DMS 273 treated with DMSO at 0.1 percent for 48 hours (cell line): Measurements from ENCODE around the gene VTA1.
"Not testable (repeated sequence)": the region's sequence is repeated elsewhere in the genome, so short reads cannot be mapped to it uniquely, and the experiment has no call there.

Source experiments
- DNase-seq: peaks from one replicate; lab custom pipeline; 2025; lab: John Stamatoyannopoulos, UW

The VTA1 gene

GRCh38 chr6:142146828-142147662 is at the start of gene VTA1, which contains the start of gene NMBR:
VTA1 (plus strand) TSS chr6:142147263; CDS start chr6:142147288, 25 bp downstream.
NMBR (minus strand) TSS chr6:142147122; CDS start chr6:142088658, 58,464 bp downstream.
- peak; percentile 96 for DNase-seq

GRCh38 chr6:142104820-142105219 is 42.2 kb upstream of the VTA1 start:
- not testable (repeated sequence) for DNase-seq

DNA sequence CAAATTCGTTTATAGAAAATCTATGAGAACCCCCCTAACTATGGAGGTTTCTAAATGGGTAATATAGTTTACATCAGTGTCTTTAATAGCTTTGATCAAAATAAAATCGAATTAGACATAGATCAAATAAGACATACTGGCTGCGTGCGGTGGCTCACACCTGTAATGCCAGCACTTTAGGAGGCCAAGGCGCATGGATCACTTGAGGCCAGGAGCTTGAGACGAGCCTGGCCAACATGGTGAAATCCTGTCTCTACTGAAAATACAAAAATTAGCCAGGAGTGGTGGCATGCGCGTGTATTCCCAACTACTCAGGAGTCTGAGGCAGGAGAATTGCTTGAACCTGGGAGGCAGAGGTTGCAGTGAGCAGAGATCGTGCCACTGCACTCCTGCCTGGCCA is 36.2 kb upstream of the VTA1 start:
- DNase-seq, result not testable (repeated sequence)

GRCh38 chr6:142112451-142113061 is 34.5 kb upstream of the VTA1 start:
- peak; percentile 4 for DNase-seq

DNA sequence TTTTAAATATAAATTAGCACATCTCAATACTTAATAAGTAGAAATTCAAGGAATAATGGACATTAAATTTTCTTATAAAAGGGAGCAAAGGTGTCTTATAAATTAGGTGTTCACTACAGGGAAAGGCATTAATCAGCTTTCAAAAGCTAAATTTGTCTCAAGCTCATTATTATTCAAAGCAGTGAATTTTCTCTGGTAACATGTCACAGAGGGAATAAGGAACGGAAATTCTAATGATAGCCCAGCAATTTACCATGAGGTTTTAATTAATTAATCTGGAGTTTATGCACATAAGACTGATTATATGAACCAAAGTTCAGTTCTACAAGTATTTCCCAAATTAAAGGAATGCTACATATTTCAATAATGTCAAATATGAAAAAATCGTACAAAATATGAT is 29.7 kb upstream of the VTA1 start:
- DNase-seq, result no peak

DNA sequence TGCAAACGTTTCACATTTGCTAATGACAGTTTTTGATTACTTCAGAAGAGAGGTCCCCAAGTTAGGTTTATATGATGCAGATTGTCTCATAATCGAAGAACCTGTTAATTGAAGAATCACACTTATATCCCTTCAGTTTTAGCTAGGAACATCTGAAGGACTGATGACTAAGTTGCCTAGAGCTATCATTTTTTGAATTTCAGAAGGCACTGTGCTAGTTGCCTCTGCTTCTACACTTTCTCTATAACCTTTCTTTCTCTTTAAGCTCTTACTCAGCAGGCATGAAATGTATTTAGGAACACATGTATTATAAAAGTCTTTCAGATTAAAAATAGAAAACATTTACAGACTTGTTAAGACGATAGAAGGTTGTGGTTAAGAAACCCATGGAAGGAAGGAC is 28.7 kb upstream of the VTA1 start:
- no peak for DNase-seq

GRCh38 chr6:142118925-142119324 is 28.1 kb upstream of the VTA1 start:
- no peak for DNase-seq

- DNase-seq, result no peak
Observed at GRCh38 chr6:142121342-142121741, 25.7 kb upstream of the VTA1 start.

- no peak for DNase-seq
Observed at GRCh38 chr6:142130814-142131213, 16.2 kb upstream of the VTA1 start.

DNA sequence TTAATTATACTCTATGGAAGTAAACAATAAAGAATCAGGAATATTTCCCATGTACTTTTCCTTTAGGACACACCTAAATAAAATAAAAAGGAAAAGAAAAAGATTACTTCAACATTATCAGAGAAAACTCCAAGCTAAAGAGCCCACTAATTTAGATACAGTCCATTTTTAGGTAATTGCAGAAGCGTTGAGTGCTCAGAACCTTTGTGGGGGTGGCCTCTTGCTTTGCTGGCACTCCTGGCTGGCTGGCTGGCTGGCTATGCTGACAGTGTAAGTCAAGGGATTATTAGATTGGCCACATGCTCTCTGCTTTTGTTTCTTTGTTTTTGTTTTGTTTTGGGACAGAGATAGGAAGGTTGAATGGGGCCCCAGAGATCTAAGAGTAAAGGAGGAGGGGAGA is 14.4 kb upstream of the VTA1 start, which contains the start of gene GJE1:
Gene GJE1 (plus strand): TSS at position 301 of the 400 bp plus-strand sequence. CDS start 234 bp downstream, outside the sequence.
- no peak for DNase-seq

- DNase-seq, result no peak
Observed at GRCh38 chr6:142138876-142139275, 8.2 kb upstream of the VTA1 start.

DNA sequence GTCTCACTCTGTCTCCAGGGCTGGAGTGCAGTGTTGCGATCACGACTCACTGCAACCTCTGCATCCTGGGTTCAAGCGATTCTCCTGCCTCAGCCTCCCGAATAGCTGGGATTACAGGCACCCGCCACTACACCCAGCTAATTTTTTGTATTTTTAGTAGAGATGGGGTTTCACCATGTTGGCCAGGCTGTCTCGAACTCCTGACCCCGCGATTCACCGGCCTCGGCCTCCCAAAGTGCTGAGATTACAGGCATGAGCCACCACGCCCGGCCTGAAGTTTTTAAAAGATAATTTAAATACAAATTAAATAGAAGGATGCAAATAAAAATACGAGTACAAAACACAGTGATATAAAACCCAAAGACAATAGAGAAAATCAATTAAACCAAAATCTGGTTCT is 5.5 kb upstream of the VTA1 start:
- not testable (repeated sequence) for DNase-seq

GRCh38 chr6:142152746-142153145 is 5.7 kb downstream of the VTA1 start:
- no peak for DNase-seq

GRCh38 chr6:142153196-142153595 is 6.1 kb downstream of the VTA1 start:
- no peak for DNase-seq

DNA sequence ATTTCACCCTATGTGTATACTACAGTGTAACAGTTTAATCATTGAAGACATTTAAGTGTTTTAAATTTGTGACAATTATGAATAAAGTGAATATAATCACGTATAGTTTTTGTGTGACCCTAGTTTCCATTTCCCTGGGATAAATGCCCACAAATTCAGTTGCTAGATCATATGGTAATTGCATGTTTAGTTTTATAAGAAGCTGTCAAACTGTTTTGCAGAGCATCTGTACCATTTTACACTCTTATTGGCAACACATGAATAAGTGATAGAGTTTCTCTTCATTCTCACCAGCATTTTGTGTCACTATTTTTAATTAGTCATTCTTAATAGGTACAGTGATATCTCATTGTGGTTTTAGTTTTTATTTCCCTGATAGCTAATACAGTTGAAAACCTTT is 7.3 kb downstream of the VTA1 start:
- DNase-seq, result no peak

DNA sequence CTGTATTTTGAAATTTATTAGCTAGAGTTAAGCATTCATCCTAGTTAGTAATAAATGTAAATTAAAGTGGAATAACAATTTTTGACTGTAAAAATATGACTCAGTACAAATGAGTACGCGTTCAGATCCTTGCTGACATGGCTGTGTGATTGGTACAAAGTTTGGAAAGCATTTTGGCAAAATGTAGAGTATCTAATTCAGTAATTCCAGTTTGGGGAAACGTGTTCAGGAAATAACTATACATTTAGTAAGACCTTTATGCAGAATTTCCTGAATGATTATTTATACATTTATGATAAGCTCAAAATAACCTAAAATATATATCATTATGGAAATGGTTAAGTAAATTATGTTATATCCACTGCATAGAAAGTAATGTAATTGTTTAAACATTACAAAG is 8.0 kb downstream of the VTA1 start:
- no peak for DNase-seq

- DNase-seq, result no peak
Observed at GRCh38 chr6:142155895-142156757, 9.1 kb downstream of the VTA1 start.

DNA sequence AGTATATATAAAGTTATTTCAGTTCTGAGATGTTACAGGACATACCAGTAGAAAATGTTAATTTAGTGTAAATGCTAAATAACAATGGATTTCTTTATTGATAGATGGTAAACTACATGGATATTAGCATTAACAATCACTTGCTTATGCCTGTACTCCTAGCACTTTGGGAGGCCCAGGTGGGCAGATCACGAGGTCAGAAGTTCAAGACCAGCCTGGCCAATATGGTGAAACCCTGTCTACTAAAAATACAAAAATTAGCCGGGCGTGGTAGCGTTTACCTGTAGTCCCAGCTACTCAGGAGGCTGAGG is 9.7 kb downstream of the VTA1 start:
- DNase-seq, result not testable (repeated sequence)

GRCh38 chr6:142162780-142163179 is 15.7 kb downstream of the VTA1 start:
- no peak for DNase-seq

DNA sequence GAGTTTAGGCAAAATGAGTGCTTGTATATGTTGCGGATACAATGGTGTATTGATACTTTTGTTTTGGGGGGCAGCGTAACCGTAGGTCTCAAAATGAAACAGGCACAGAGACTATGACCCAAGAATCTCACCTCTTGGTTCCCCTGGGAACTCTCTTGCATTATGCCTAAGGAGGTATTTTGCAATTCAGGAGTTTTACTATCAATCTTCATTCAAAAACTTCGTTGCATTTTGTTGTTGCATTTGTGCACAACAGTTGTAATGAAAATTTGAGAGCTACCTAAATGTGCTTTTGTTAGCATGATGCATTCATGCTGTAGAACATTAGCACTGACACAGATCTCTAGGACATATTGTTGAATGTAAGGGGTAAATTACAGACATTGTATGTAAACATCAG is 18.2 kb downstream of the VTA1 start:
- no peak for DNase-seq

- DNase-seq, result no peak
Observed at GRCh38 chr6:142167071-142167470, 20.0 kb downstream of the VTA1 start.

DNA sequence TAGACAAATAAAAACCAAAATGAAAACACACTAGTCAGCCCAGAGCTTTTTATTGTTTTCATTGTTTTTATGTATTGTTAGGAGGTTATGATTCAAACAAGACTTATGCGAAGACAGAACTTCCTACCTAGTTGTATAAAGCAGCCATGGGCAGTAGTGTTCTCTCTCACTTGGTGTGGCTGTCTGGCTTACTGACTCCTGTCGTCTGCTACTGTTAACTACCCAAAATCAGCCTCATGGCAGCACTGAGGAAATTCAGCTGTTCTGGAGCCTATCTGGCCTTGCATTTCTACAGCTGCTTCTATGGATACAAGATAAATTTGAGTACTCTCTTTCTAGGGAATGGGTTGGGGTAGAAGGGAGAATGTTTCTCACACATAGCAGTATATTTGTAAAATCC is 20.4 kb downstream of the VTA1 start:
- no peak for DNase-seq

- DNase-seq, result no peak
Observed at GRCh38 chr6:142171351-142171750, 24.3 kb downstream of the VTA1 start.
